HEK293T (cell line): ENCODE measurements around the gene CTSW.

Source experiments
- CTCF ChIA-PET: fragments of 350-600 bp; formaldehyde crosslinking; extraction: SDS; loops from one replicate; lab custom pipeline; 2021; ENCODE audit warnings: antibody characterized with exemption, inconsistent platforms; lab: Yijun Ruan, JAX
- POLR2A ChIA-PET: fragments of 350-600 bp; formaldehyde crosslinking; extraction: SDS; loops from one replicate; lab custom pipeline; 2020; ENCODE audit warnings: antibody characterized with exemption, inconsistent platforms; lab: Yijun Ruan, JAX
- DNase-seq: peaks from one replicate; pipeline ENCODE4 v3.0.0; 2012; ENCODE audit warnings: mixed read lengths; ENCODE audit errors: extremely low spot score
- ARNT ChIP-seq: fragments of 450-650 bp; IDR thresholded peaks from 2 replicates; pipeline ENCODE4 v1.6.1; 2017; ENCODE audit warnings: mild to moderate bottlenecking
- BHLHE40 ChIP-seq: fragments of 450-650 bp; IDR thresholded peaks from 2 replicates; pipeline ENCODE4 v1.6.1; 2016; ENCODE audit warnings: mild to moderate bottlenecking, moderate library complexity, borderline replicate concordance
- CTBP1 ChIP-seq: fragments of 450-650 bp; IDR thresholded peaks from 2 replicates; pipeline ENCODE4 v1.6.1; 2016; ENCODE audit warnings: borderline replicate concordance
- ELF4 ChIP-seq: fragments of 450-650 bp; IDR thresholded peaks from 2 replicates; pipeline ENCODE4 v1.6.1; 2017; ENCODE audit warnings: antibody characterized with exemption
- FOXA1 ChIP-seq: fragments of 450-650 bp; IDR thresholded peaks from 2 replicates; pipeline ENCODE4 v1.6.1; 2016; ENCODE audit warnings: mild to moderate bottlenecking
- FOXK2 ChIP-seq: fragments of 450-650 bp; IDR thresholded peaks from 2 replicates; pipeline ENCODE4 v1.6.1; 2016; ENCODE audit warnings: mild to moderate bottlenecking
- FOXM1 ChIP-seq: fragments of 450-650 bp; IDR thresholded peaks from 2 replicates; pipeline ENCODE4 v1.6.1; 2017; ENCODE audit warnings: mild to moderate bottlenecking, borderline replicate concordance
- HDGF ChIP-seq: fragments of 450-650 bp; IDR thresholded peaks from 2 replicates; pipeline ENCODE4 v1.6.1; 2017; ENCODE audit warnings: antibody characterized with exemption, borderline replicate concordance
- L3MBTL2 ChIP-seq: fragments of 450-650 bp; conservative IDR thresholded peaks from 2 replicates; pipeline ENCODE4 v1.6.1; 2016; ENCODE audit warnings: mild to moderate bottlenecking
- LEF1 ChIP-seq: fragments of 450-650 bp; IDR thresholded peaks from 2 replicates; pipeline ENCODE4 v1.6.1; 2017; ENCODE audit warnings: mild to moderate bottlenecking, borderline replicate concordance
- NFRKB ChIP-seq: fragments of 450-650 bp; IDR thresholded peaks from 2 replicates; pipeline ENCODE4 v1.6.1; 2016; ENCODE audit warnings: mild to moderate bottlenecking, moderate library complexity
- SP1 ChIP-seq: fragments of 450-650 bp; IDR thresholded peaks from 2 replicates; pipeline ENCODE4 v1.6.1; 2017
- SUZ12 ChIP-seq: fragments of 450-650 bp; IDR thresholded peaks from 2 replicates; pipeline ENCODE4 v1.6.1; 2016; ENCODE audit warnings: mild to moderate bottlenecking
- TARDBP ChIP-seq: fragments of 450-650 bp; IDR thresholded peaks from 2 replicates; pipeline ENCODE4 v1.6.1; 2016
- ZNF384 ChIP-seq: fragments of 450-650 bp; IDR thresholded peaks from 2 replicates; pipeline ENCODE4 v1.6.1; 2016
- TF ChIP-seq, protein P1 (sequence below): fragments of 450-650 bp; IDR thresholded peaks from 2 replicates; pipeline ENCODE4 v1.6.1; 2016

The CTSW gene

DNA sequence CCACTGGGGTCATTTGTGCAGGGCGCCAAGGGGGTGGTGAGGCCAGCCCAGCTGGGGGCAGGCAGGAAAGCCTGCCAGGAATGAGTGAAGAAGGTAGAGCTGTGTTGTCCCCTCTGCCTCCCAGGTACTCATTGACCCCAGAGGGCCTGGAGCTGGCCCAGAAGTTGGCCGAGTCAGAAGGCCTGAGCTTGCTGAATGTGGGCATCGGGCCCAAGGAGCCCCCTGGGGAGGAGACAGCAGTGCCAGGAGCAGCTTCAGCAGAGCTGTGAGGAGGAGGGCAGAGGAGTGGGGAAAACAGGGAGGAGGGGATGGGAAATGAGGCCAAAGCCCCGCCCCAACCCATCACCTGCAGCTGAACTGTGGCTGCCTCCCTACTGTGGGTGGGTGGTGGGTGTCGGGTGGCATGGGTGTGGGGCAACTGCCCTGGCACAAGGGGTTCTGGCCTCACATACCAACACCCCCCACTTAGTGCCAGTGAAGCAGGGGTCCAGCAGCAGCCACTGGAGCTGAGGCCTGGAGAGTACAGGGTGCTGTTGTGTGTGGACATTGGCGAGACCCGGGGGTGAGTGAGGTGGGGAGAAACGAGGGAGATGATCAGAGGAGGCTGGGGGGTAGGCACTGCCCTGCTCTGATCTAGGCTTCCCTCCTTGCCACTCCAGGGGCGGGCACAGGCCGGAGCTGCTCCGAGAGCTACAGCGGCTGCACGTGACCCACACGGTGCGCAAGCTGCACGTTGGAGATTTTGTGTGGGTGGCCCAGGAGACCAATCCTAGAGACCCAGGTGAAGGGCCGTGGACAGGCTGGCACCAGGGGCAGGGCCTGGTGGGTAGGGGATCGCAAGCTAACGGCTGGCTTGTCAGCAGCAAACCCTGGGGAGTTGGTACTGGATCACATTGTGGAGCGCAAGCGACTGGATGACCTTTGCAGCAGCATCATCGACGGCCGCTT lies 16.4 kb upstream of the CTSW start:
- TF ChIP-seq SUZ12 (no peak), L3MBTL2 (no peak), ELF4 (no peak), FOXM1 (no peak), ZNF384 (no peak), NFRKB (no peak), FOXK2 (no peak), HDGF (no peak), BHLHE40 (no peak), LEF1 (no peak), CTBP1 (no peak)
- POLR2A ChIA-PET: interaction anchor here (17.2 kb wide), 1 partner anchor 26 kb away, joined by 289 read pairs; the partner anchor contains the start of genes CCDC85B and FIBP
- CTCF ChIA-PET: interaction anchor here (1.2 kb wide), 1 partner anchor 25 kb away, joined by 3 read pairs; the partner anchor contains the start of gene FIBP
- DNase-seq: no peak

- no peak for TF ChIP-seq CTBP1
- no peak for TF ChIP-seq ELF4
- no peak for TF ChIP-seq SUZ12
- TF ChIP-seq FOXM1: no peak
- no peak for TF ChIP-seq FOXK2
- TF ChIP-seq HDGF: no peak
- TF ChIP-seq, protein P1, sequence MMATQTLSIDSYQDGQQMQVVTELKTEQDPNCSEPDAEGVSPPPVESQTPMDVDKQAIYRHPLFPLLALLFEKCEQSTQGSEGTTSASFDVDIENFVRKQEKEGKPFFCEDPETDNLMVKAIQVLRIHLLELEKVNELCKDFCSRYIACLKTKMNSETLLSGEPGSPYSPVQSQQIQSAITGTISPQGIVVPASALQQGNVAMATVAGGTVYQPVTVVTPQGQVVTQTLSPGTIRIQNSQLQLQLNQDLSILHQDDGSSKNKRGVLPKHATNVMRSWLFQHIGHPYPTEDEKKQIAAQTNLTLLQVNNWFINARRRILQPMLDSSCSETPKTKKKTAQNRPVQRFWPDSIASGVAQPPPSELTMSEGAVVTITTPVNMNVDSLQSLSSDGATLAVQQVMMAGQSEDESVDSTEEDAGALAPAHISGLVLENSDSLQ: no peak
- no peak for TF ChIP-seq LEF1
- TF ChIP-seq SP1: no peak
- no peak for TF ChIP-seq FOXA1
- ChIA-PET POLR2A (interaction anchor here (17.2 kb wide), 1 partner anchor 25 kb away, joined by 289 read pairs; the partner anchor contains the start of genes CCDC85B and FIBP), CTCF (interaction anchor here (1.2 kb wide), 1 partner anchor 24 kb away, joined by 3 read pairs; the partner anchor contains the start of gene FIBP)
- no peak for DNase-seq
These were observed 15.5 kb upstream of the CTSW start for GRCh38 chr11:65863889-65864705.

- ChIA-PET CTCF (no interaction called here), POLR2A (interaction anchor here (17.2 kb wide), 1 partner anchor 24 kb away, joined by 289 read pairs; the partner anchor contains the start of genes CCDC85B and FIBP)
- DNase-seq: no peak
- TF ChIP-seq ELF4 (no peak), BHLHE40 (no peak), TARDBP (no peak), ZNF384 (no peak), HDGF (no peak), SP1 (no peak), SUZ12 (no peak), ARNT (no peak), NFRKB (no peak), FOXA1 (no peak), L3MBTL2 (no peak)
- TF ChIP-seq, protein P1: no peak
These were observed 14.7 kb upstream of the CTSW start for GRCh38 chr11:65864706-65865471.

DNA sequence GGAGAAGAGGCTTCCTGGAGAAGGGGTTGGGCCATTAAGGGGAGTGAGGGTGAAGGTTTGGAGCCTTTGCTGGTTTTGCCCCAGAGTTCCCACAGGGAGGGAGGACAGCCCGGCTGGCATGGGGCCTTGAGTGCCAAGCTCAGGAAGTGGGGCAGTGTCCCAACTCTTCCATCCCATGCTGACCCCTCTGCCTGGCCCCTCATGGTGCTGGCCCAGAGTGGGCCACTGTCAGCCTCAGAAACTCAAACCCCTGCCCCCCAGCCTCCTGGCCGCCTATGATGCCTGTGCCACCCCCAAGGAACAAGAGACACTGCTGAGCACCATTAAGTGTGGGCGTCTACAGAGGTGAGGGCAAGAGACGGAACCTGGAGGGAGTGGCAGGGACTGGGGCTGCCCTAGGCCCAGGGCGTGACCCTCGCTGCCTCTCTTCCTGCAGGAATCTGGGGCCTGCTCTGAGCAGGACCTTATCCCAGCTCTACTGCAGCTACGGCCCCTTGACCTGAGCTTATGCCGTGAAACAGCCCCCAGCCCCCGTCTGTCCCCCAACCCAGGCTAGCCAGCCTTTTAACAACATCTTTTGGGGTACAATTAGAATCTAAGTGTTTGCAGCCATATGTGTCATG lies 14.0 kb upstream of the CTSW start:
- CTCF ChIA-PET: interaction anchor here (1.5 kb wide), 1 partner anchor 85 kb away, joined by 3 read pairs; the partner anchor contains the start of gene AP5B1
- POLR2A ChIA-PET: interaction anchor here (0.9 to 17.2 kb wide), 2 partner anchors 14 to 23 kb away, joined by 3 to 289 read pairs; partner anchors contain the start of genes CCDC85B and FIBP
- TF ChIP-seq FOXK2 (no peak), ELF4 (no peak)
- no peak for DNase-seq

DNA sequence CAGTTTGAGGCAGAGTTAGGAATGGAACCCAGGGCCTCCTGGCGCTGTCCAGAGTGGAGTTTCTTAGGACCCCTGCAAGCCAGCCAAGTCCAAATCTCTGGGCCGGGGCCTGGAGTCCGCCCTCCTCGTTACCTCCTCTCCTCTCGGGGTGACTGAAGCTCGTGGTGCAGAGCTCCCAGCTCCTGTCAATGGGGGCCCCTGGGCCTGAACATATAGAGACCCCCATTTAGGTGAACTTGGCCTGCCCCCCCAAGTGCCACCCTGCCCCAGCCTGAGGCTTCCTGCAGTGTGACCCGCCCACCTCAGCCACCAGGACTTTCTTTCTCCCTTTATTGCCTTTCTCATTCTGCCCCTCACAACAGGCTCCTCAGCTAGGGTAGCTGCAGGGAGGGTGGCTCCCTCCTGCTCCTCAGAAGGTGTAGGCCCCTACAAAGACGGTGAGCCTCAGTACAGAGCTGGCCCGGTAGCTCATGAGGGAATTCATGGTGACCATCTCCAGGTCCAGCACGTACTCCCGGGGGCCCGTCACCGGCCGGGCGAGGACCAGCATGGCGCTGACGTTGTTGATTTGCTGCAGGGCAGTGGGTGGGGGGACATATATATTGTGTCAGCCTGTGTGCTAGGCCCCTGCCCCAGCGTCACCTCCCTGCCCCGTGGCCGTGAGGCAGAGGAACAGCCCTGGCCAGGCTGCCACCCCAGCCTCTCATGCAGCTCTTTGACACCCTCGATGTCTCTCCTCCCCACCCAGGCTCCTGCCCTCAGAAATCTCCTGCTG lies 12.9 kb upstream of the CTSW start:
- CTCF ChIA-PET: interaction anchor here (0.9 to 1.5 kb wide), 2 partner anchors 22 to 86 kb away, joined by 3 to 4 read pairs; partner anchors contain the start of gene AP5B1
- POLR2A ChIA-PET: interaction anchor here (0.9 to 17.2 kb wide), 3 partner anchors 8 to 22 kb away, joined by 3 to 289 read pairs (median 3); partner anchors contain the start of genes CCDC85B, CFL1 and FIBP
- no peak for TF ChIP-seq CTBP1
- TF ChIP-seq ELF4: no peak
- TF ChIP-seq TARDBP: no peak
- TF ChIP-seq ZNF384: no peak
- no peak for TF ChIP-seq SUZ12
- no peak for DNase-seq
